NOMO-1 treated with dmso at 0.1 percent for 144 hours (cell line): ENCODE measurements around the gene CAVIN2.

Experiments
- DNase-seq: peaks from one replicate; lab custom pipeline; 2025; ENCODE audit not compliant: unreplicated experiment; lab: John Stamatoyannopoulos, UW

The CAVIN2 gene

DNA sequence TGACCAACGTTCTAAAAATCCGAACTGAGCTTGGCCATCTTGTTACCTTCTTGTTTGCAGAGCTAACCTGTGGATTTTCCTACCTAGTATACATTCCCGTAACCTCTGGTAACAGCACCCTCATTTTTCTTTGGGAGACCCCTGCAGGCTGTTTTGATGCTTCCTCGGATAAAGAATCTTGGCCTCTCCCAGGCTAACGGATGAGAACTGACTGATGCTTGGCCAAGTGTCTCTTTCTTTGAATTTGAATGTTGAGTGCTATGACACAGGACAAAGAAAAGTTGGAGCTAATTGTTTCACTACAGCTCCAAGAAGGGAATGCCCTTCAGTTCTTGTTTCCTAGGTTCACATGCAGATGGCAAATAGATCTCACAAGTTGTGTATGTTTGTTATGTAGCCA is 19.3 kb upstream of the CAVIN2 start:
- no peak for DNase-seq

DNA sequence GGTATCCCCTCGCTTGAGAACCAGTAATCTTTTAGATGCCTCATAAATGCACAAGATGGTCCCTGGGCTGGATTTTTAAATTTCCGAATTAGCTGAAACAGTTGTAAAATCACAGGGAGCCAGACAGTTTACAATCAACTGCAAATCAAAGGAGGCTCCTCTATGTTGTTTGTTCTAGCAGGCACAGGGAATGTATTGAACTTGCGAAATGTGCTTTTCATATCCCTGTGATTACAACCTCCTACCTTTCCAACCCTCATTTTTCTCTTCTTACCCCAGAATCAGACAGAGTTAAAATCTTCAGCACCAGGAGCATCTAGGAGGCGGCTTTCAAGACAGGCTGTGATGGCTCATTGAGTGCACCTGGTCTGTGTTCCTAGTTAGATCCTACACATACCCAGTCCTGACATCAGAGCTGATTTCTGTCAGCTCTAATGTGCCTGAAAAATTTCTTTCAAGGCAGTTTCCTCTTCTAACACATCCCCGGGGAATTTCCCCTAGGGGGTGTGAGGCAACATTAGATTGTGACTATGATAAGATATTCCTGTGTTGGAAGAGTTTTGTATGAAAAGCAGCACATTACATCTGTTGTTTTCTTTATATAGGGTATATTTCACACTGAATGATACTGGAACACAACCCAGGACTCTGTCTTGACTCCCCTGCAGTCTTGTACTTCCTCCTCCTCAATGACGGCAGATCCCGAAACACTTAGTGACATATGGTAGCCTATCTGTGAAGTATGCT is 17.9 kb upstream of the CAVIN2 start:
- no peak for DNase-seq

DNA sequence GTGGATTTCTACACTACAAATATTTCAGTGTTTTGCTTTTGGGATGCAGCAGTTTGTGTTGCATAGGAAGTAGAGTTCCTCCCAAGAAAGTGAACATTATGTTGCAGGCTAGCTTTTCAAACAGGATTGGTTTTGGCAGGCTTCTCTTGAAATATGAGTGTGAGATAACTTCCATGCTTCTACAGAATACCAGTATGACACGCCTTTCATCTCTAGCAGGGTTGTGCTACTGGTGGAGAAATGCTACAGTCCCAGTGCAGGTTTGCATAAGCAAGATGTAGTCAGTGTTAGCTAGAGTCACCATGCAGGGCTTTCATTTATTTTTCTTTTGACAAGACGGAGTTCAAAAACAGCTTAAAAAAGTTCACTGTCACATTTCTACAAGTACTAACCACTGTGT is 17.1 kb upstream of the CAVIN2 start:
- no peak for DNase-seq

DNA sequence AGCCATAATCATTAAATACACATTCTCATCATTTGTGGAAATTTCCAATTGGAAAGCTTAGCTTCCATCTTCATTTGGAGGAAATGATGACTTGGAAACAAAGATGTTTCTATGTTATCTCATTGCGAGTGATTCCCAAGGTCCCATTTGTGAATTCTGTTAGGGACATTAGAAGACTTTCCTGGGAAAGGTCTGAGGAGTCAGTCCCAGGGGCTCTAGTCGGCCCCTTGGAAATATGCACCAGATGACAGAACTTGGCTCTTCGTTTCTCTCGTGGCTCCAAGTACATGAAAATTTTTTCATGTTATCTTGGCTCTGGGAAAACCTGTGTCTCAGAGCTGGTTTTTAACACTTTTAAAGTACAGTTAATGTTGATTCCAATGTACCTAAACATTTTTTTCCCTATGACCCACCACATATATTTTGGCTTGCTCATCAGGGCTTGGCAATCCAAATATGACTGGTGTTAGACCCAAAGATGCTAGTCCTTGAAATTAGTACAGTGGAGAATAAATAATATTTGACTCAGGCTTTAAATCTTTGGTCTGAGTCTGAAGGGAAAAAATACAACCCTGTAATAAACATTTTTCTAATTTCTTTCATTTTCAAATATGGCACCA is 15.4 kb upstream of the CAVIN2 start:
- DNase-seq: no peak

DNA sequence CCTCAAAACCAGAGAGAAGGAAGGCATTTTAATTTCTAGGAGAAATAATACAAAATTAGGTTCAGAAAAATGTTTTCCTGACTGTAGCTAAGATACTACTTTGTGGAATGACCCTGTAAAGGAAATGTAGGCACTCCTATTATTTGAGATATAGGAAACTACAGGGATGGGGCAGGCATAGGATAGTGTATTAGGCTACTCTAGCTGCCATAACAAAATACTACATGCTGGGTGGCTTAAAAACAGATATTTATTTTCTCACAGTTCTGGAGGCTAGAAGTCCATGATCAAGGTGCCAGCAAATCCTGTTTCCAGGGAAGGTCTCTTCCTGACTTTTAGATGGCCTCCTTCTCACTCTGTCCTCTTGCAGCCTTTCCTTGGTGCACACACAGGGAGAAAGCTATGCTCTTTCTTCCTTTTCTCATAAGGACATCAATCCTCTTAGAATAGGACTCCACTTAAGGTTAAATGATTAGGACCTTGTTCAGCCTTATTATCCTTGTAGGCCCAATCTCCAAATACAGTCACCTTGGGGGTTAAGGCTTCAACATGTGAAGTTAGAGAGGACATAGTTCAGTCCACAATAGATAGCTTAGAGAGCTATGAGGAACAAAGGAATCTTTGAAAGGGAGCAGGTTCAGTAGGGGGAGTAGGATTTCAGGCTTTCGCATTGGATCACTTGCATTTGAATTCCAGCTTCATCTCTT is 14.0 kb upstream of the CAVIN2 start:
- no peak for DNase-seq

DNA sequence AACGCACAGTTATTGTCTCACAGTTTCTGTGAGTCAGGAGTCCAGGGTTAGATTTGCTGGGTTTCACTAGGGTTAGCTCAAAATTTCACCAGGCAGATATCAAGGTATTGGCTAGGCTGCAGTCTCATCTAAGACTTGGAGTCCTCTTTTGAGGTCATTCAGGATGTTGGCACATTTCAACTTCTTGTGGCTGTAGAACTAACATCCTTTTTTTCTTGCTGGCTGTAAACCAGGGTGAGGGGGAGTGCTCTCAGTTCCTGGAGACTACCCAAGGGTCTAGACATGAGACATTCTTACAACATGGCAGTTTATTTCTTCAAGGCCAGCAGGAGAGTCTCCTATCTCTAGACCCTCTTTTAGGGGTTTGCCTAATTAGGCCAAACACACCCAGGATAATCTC is 12.8 kb upstream of the CAVIN2 start:
- DNase-seq: no peak

DNA sequence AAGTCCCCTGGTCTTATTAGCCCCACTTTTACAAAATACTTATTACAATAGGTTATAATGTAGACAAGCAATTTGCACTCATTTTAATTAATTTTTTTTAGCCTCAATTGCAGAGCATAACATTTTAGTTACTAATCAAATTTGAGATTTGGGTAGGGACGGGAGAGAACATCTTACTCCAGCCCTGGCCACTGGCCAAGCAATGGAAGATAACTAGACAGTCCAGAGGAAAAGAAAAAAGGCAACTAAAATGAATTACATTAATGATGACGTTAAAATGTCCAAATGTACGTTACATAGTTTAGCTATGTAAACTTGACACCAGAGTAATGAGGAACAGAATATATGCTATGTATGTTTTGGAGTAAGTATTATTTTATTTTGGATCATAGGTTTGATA is 11.0 kb upstream of the CAVIN2 start:
- no peak for DNase-seq

DNA sequence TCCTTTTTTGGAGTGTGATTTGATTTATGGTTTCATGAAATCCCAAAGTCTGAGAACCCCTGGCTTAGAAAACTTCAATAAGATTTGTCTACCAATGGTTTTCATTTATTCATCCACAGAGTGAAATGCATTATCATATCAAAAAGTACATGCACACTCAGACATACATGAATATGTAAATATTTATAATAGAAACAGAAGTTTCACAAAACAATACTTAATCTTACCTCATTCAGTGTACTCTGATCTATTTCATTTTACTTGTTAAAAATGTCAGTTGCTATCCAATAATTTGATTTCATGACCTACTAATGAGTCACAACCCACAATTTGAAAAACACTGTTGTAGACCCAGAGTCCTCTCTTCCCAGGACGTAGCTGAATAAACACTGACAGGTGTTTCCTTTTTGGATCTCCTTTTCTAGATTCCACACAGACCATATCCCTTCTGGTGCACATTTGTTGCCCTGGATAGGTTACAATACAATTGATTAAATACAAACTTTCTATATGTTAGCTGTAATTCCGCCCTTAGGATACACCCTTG is 10.4 kb upstream of the CAVIN2 start:
- DNase-seq: no peak

DNA sequence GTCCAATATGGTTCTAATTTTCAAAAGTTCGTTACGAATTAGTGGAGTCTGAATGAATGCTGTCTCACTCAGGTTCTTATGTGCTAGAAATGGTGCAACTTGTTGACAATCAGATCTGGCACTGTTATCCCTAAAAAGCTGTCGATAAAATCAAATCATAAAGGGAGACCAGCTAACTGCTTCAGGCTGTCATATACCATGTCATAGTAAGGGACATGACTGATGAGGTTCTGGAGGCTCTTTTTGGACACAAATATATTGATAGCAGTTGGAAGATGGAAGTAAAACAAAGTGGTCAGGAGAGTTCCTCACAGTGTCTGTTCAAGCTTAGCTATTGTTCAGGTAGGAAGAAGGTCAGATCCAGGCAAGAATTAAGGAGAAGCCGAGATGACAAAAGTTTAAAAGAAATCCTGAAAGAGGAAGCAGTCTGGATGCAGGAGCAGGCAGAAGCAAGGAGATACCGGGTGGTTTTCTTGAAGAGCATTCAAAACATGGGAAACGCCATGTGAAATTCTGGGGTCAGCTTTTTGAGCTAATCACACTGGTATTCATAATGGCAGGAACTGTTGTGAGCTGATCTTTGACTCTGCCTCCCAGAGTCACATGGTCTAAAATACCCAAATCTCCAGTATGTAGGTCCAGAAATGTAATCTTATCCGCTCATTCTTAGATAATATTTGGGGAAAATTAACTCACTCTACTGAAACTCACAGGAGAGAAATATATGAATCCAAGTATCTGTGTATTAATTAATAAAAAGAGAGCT is 9.4 kb upstream of the CAVIN2 start:
- DNase-seq: no peak

DNA sequence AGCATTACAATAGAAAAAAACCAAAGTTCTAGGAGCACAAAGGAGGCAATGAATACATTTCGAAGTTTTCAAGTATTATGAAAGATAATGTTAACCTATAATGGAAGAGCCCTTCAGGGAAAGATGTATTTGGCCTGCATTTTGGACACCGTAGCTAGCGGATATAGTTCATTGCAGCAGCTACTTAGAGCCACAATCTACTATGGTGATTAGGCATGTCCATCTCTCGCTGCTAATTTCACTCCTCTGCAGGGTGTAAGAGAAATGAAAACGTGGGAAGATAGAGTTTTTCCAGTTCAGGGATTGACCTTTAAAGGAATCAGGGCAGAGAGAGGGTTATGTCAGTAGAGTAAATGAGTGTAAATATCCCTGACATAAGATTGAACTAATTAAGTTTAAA is 8.5 kb upstream of the CAVIN2 start:
- DNase-seq: no peak

DNA sequence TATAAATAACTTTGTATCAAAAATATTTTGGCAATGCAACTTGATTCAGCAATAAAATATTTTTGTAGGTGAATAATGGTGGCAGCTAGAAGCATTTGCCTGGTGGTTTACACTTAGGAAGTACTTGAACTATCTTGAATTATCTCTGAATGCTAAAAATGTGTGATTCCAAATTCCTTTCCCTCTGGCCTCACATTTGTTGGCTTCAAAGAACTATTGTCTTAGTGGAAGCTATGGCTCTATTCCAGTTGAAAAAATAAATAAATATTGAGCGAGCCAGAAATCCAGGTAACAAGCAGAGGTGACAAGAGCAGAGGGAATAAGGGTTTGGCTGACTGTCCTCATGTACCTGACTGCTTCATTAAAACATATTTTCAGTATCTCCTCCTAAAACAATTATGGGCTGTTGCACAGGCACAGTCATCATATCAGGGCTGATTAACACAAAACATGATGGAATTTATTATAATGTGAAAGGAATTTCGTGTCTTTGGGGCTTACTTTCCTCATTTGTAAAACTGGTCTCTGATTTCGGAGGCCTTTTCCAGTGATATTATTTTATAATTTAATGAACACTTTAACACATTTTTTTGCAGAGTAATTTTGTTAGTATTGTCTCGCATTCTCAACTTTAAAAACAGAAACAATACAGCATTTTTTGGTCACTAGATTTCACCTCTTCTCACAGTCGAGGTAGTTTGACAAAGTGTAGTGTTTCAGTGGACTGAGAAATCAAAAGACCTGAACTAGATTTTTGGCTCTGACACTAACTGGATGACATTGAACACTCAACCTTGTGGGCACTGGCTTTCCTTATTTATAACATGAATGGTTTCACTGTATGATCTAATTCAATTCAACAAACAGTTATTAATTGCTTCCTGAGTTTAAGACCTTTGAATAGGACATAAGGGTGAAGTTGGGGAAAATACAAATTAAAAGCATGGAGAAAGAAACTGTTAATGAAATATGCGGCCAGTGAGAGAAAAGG is 7.8 kb upstream of the CAVIN2 start:
- DNase-seq: no peak

DNA sequence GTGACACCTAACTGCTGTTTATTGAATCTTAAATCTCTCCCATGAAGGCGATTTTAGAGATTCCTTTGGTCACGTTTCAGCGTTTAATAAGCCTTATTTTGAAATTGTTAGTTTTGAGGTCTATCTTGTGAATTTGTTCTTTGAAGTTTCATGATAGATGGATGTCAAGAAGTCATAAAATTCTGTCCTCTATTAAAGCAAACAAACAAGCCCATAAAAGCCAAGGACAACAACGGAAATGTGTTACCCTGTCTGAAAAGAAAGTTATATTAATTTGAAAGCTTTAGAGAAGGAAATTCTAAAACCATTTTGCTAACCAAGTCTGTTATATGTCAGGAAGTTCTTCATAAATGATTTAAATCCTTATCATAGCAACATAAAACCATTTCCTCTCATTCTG is 7.0 kb upstream of the CAVIN2 start:
- no peak for DNase-seq

DNA sequence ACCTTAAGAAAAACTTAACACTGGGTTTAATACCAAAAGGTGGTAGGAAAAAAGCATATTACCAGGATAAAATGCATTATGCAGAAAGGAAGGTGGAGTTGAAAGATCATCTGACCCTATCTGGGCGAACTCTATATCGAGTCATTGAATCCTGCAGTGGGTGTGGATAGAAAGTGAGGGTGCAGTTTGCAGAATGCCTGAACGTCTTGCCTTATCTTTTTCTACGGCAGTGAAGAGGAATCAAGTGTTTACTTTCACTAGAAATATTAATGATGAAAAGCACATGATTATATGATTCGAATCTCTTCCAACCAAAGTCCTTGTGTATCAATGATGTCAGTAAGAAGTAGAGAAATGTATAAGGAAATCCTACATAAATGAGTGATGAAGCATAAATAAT is 4.3 kb upstream of the CAVIN2 start:
- no peak for DNase-seq

DNA sequence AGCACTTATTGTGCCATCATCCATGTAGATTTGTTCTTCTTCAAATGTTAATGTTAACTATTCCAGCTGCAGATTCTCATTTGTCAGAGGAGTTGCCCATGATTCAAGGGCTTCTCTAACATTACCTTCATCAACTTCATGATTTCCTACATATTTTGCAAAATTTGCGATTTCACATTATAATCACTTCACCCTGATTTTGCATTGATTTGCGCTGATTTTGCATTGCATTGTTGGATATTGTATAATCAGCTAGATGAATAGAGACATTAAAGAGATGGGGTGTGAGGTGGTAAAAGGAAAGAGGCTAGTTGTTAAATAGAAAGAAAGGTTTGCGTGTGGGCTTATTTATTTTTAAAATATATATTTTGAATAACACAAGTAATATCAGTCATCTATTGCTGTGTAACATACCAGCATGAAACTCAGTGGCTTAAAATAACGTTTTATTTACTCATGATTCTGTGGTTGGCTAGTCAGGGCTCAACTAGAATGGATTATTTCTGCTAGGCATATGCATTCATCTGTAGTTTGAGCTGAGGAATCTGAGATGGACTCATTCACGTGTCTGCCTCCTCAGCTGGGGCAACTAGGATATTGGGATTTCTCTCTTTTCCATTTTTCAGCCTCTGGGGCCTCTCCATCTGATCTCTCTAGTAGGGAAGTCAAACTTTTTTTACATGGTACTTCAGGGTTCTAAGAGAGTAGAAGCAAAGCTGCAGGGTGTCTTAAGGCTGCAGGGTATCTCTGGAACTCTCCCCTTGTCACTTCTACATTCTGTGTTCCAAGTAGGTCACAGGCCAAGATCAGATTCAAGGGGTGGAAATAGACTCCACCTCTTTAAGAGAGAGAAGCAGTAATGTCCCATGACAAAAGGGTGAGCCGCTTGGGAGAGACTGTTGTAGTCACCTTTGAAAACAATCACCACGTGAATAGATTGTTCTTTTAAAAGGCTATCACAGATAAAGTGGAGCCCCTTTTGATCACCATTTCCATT is 2.2 kb upstream of the CAVIN2 start:
- no peak for DNase-seq

DNA sequence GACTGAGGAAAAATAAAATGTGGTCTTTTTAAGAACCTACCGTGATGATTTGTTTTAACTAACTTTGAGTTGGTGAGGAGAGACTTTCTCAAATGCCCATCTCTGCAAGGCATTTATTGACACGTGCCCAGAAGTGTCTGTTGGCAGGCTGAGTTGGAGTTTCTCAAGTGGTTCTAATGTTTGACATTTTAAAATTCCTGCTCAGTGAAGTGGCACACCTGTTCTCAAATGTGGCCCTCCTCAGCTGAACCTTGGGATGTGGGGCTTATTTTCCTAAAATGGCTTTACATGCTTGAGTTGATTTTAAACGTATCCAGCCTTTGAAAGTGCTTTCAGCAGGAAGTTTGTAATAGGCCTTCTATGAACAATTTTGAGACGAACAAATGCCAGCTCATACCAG is 876 bp upstream of the CAVIN2 start:
- DNase-seq: no peak

DNA sequence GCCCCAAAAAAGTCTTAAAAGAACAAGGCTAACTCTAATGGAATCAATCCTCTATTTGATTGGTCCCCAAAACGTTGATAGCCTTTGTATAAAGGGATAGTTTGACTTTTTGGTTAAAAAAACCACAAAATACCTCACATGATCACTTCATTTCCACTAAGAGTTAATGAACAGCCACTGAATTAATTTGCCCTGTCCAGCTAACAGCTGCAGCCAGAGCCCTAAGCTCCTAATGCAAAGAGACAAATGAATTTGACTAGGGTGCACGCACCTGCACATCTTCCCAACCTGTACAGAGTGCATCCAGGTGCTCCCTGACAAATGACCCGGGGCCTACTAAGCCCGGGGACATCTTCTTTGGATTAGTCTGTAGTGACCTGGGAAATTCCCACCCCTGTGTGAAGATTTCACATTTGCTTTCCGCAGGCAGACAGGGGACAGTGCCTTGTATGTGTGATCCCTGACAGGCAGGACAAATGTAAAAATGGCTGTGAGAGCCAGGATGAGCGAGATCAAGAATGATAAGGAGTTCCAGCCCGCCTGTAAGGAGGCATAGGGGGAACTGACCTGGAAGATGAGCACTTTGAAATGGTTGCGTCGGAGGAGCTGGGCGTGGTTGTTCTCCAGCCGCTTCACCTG is 893 bp downstream of the CAVIN2 start:
- no peak for DNase-seq

DNA sequence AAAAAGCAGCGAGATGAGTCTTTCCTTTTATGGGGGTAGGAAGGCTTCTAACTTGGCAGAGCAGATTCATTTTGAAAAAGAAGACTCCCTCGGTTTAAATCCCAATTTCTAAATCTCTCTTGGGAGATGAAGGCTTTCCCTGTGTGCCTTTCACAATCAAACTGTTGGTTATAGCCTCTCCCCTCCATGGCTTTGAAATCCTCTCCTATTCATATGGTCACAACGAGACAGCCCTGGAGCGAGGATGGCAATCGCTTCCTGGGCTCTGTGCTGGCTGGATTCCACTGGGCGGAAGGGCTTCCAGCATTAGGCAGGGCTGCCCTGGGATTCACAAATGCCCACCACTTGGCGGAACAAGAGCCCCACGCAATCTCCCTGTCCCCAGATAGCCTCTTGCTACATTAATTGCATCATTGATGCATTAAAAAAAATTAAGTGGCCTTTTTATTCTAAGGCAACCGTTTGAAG is 1.6 kb downstream of the CAVIN2 start:
- no peak for DNase-seq

DNA sequence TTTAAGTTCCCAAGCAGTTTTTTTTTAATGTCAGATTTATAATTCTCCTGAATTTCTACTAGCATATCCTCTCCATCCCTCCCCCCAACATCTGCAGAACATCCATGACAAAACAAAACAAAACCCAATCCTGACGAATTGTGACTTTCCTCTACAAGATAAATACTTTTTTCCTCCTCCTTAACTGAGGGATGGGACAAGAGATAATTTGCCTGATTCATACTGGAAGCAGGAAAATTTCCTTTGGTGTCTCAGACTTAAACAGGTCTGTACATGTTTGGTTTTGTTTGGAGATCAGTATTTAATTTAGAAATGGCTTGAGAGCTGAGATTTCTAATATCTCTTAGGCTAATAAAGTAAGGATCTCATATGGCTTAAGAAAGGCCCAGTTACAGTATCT is 2.2 kb downstream of the CAVIN2 start:
- DNase-seq: no peak
